T-helper 2 cell treated with Interferon-gamma antibody and Interleukin-4, amounts not matched to agents 5 μg/mL and 100 μg/mL, for 36 hours (primary cell): ENCODE results near the gene ZNF253.
"Not testable (repeated sequence)": the region's sequence is repeated elsewhere in the genome, so short reads cannot be mapped to it uniquely, and the experiment has no call there.

Experiments
- DNase-seq: peaks from one replicate; pipeline ENCODE4 v3.0.0; 2021; ENCODE audit warnings: low spot score
- H3K27ac Mint-ChIP-seq: one replicate; pipeline ENCODE4 v1.8.0; 2021; ENCODE audit warnings: mild to moderate bottlenecking, mixed read lengths
- H3K27me3 Mint-ChIP-seq: one replicate; pipeline ENCODE4 v1.8.0; 2021; ENCODE audit warnings: low read depth, mixed read lengths
- H3K36me3 Mint-ChIP-seq: one replicate; pipeline ENCODE4 v1.8.0; 2021; ENCODE audit warnings: low read depth, mixed read lengths
- H3K4me1 Mint-ChIP-seq: one replicate; pipeline ENCODE4 v1.8.0; 2021; ENCODE audit warnings: low read depth, mixed read lengths
- H3K4me3 Mint-ChIP-seq: one replicate; pipeline ENCODE4 v1.8.0; 2022; ENCODE audit warnings: mild to moderate bottlenecking, moderate library complexity, mixed read lengths
- H3K9me3 Mint-ChIP-seq: one replicate; pipeline ENCODE4 v1.8.0; 2021; ENCODE audit warnings: mixed read lengths

ZNF253 gene

GRCh38 chr19:19914596-19914995 lies 48.9 kb downstream of the ZNF253 start:
- Mint-ChIP-seq H3K27me3 (no peaks in the 10 kb centered on the region), H3K27ac (no peak overlapping the region), H3K4me3 (no peak overlapping the region), H3K9me3 (peaks cover 58% of the 10 kb centered on the region), H3K4me1 (no peaks in the 10 kb centered on the region), H3K36me3 (peaks cover 77% of the 10 kb centered on the region)
- no peak for DNase-seq

GRCh38 chr19:19930417-19930816 lies 64.7 kb downstream of the ZNF253 start:
- not testable (repeated sequence) for H3K4me1 Mint-ChIP-seq, H3K4me3 Mint-ChIP-seq, H3K27ac Mint-ChIP-seq, H3K27me3 Mint-ChIP-seq, DNase-seq
- peaks cover 52% of the 10 kb centered on the region for H3K9me3 Mint-ChIP-seq
- H3K36me3 Mint-ChIP-seq = peaks cover 62% of the 10 kb centered on the region

- Mint-ChIP-seq H3K9me3 (peaks cover 60% of the 10 kb centered on the region), H3K36me3 (peaks cover 36% of the 10 kb centered on the region)
- not testable (repeated sequence) for H3K27me3 Mint-ChIP-seq, H3K4me3 Mint-ChIP-seq, H3K27ac Mint-ChIP-seq, DNase-seq, H3K4me1 Mint-ChIP-seq
Observed at GRCh38 chr19:19933432-19934314, 68.0 kb downstream of the ZNF253 start.

GRCh38 chr19:19937403-19937802 lies 71.7 kb downstream of the ZNF253 start:
- no peaks in the 10 kb centered on the region for H3K4me1 Mint-ChIP-seq
- no peaks in the 10 kb centered on the region for H3K27me3 Mint-ChIP-seq
- peaks cover 21% of the 10 kb centered on the region for H3K36me3 Mint-ChIP-seq
- H3K27ac Mint-ChIP-seq = no peak overlapping the region
- peaks cover 75% of the 10 kb centered on the region for H3K9me3 Mint-ChIP-seq
- H3K4me3 Mint-ChIP-seq = no peak overlapping the region
- no peak for DNase-seq

- Mint-ChIP-seq H3K36me3 (peaks cover 10% of the 10 kb centered on the region), H3K4me3 (no peak overlapping the region), H3K4me1 (no peaks in the 10 kb centered on the region), H3K27me3 (no peaks in the 10 kb centered on the region), H3K9me3 (peaks cover 75% of the 10 kb centered on the region), H3K27ac (no peak overlapping the region)
- no peak for DNase-seq
Observed at GRCh38 chr19:19938449-19938848, 72.8 kb downstream of the ZNF253 start.

- no peaks in the 10 kb centered on the region for H3K27me3 Mint-ChIP-seq
- peaks cover 57% of the 10 kb centered on the region for H3K9me3 Mint-ChIP-seq
- no peak overlapping the region for H3K27ac Mint-ChIP-seq
- no peak overlapping the region for H3K4me3 Mint-ChIP-seq
- H3K36me3 Mint-ChIP-seq = no peaks in the 10 kb centered on the region
- no peaks in the 10 kb centered on the region for H3K4me1 Mint-ChIP-seq
- DNase-seq = no peak
Observed at GRCh38 chr19:19943848-19944582, 78.3 kb downstream of the ZNF253 start.
